K562 (cell line): Measurements from ENCODE around the gene ATG4D. TPM values are rescaled to one million over a fixed set of nuclear protein-coding genes. Genes with fewer than 3 reads are reported as not detected.
A peak's percentile ranks its signal among the peaks of the same experiment; 100 is the strongest.

Experiments used
- CHAMP1 ChIP-seq: fragments of 450-650 bp; IDR thresholded peaks from 2 replicates; pipeline ENCODE4 v1.6.1; 2016; ENCODE audit warnings: mild to moderate bottlenecking
- ERF ChIP-seq: fragments of 450-650 bp; formaldehyde crosslinking; IDR thresholded peaks from 2 replicates; pipeline ENCODE4 v1.4.0; 2020; ENCODE audit warnings: mild to moderate bottlenecking, mixed read lengths
- FIP1L1 ChIP-seq: fragments of 200-400 bp; formaldehyde crosslinking; IDR thresholded peaks from 2 replicates; pipeline ENCODE4 v1.6.1; 2018; ENCODE audit warnings: mild to moderate bottlenecking, low read depth, low read length; ENCODE audit not compliant: poor library complexity, severe bottlenecking
- GTF2B ChIP-seq: IDR thresholded peaks from 2 replicates; pipeline ENCODE4 v1.6.1; 2011; ENCODE audit not compliant: insufficient read length; ENCODE audit errors: extremely low read depth
- HMGXB4 ChIP-seq: sonication (generic); formaldehyde crosslinking; IDR thresholded peaks from 2 replicates; pipeline ENCODE4 v1.8.1; 2023; ENCODE audit warnings: mild to moderate bottlenecking, missing genetic modification reagents
- NONO ChIP-seq, 2 experiments: fragments of 200-400 bp in 1 of 2; fragments of 450-650 bp in 1 of 2; formaldehyde crosslinking in 1 of 2; IDR thresholded peaks; 2 replicates each; pipeline ENCODE4 v1.6.1; 2017; ENCODE audit warnings: low read depth in 2 of 2, mild to moderate bottlenecking in 2 of 2, moderate library complexity in 2 of 2, low read length in 1 of 2
- PKNOX1 ChIP-seq: fragments of 450-650 bp; IDR thresholded peaks from 2 replicates; pipeline ENCODE4 v1.6.1; 2016
- POLR2AphosphoS5 ChIP-seq: IDR thresholded peaks from 2 replicates; pipeline ENCODE4 v1.6.1; 2011; ENCODE audit warnings: mild to moderate bottlenecking, low read depth, low read length, moderate library complexity; ENCODE audit not compliant: control insufficient read depth, insufficient read depth
- RBBP5 ChIP-seq: fragments of 200-600 bp; sonication (generic); IDR thresholded peaks from 2 replicates; pipeline ENCODE4 v1.6.1; 2012; ENCODE audit warnings: borderline replicate concordance, mild to moderate bottlenecking, low read length, control low read depth, inconsistent platforms; ENCODE audit not compliant: insufficient read depth, poor library complexity, severe bottlenecking
- SIN3B ChIP-seq: fragments of 450-650 bp; IDR thresholded peaks from 2 replicates; pipeline ENCODE4 v1.6.1; 2017; ENCODE audit warnings: low read depth, mild to moderate bottlenecking, moderate library complexity
- SPI1 ChIP-seq: IDR thresholded peaks from 2 replicates; pipeline ENCODE4 v1.6.1; 2011; ENCODE audit warnings: low read depth, low read length, control low read depth, borderline replicate concordance
- ZHX1 ChIP-seq: fragments of 150-350 bp; conservative IDR thresholded peaks from 2 replicates; pipeline ENCODE4 v1.6.1; 2014; ENCODE audit warnings: low read length
- ZNF239 ChIP-seq: fragments of 250-450 bp; sonication (Bioruptor Pico); IDR thresholded peaks from 2 replicates; pipeline ENCODE4 v1.4.0; 2020; ENCODE audit warnings: mild to moderate bottlenecking
- ZNF449 ChIP-seq: fragments of 250-450 bp; sonication (Bioruptor Pico); IDR thresholded peaks from 2 replicates; pipeline ENCODE4 v1.8.0; 2022; ENCODE audit warnings: moderate library complexity, mild to moderate bottlenecking, inconsistent platforms
- ZNF551 ChIP-seq: fragments of 250-450 bp; sonication (Bioruptor Pico); IDR thresholded peaks from 2 replicates; pipeline ENCODE4 v1.5.0; 2021; ENCODE audit warnings: mild to moderate bottlenecking, moderate library complexity
- polyA plus RNA-seq, 8 experiments: library from polyadenylated mRNA; depleted of rRNA in 4 of 8; stranded (reverse) in 5 of 8; unstranded in 3 of 8; fragments of >200 nt; fragmentation: Nextera tagmentation in 2 of 8; fragmentation: Illumina TruSeq in 1 of 8; extraction: Ambion mirVana in 2 of 8; extraction: Trizol in 1 of 8; gene quantifications; 2 replicates each; pipeline versions ENCODE4 v1.2.1 to v1.2.3, GENCODE V29; 2011 to 2014; ENCODE audit warnings: inconsistent platforms in 1 of 8, missing spikeins in 1 of 8
- total RNA-seq, 7 experiments: library from RNA; depleted of rRNA in 6 of 7; stranded (reverse); fragments of >200 nt in 6 of 7; fragmentation: Illumina TruSeq in 2 of 7; extraction: Trizol in 2 of 7; gene quantifications; 2 replicates each; pipeline versions ENCODE4 v1.2.1 to v1.2.3, GENCODE V29; 2011 to 2021; ENCODE audit warnings: low replicate concordance in 1 of 7

ATG4D gene
- total and polyA plus RNA-seq, 9 of the 15 experiments (the other 6 are each of a cell fraction or from before 2014, with no cell fraction given) = 0.51 to 66.1 (median 22.9) TPM

- TF ChIP-seq FIP1L1 (peak; percentile 57), ZNF449 (CRISPR knock-in tag) (no peak), HMGXB4 (CRISPR knock-in tag) (no peak), SIN3B (peak; percentile 43; the same call in 1 of the 2 replicates), ERF (CRISPR knock-in tag) (peak; percentile 68; the same call in 1 of the 2 replicates), RBBP5 (no peak), NONO (IDR thresholded peaks at IDR 0.05; ENCODE audit: low read depth in 2 of 2, low read length in 1 of 2) (peak; percentile 39 to 52; a peak in 3 of 4 replicates), PKNOX1 (peak; percentile 50), POLR2AphosphoS5 (0 out of 2 replicates have a peak, but pooled peaks have one; percentile 38), GTF2B (no peak), ZNF551 (CRISPR knock-in tag) (no peak), ZNF239 (CRISPR knock-in tag) (no peak), CHAMP1 (no peak), SPI1 (no peak), ZHX1 (no peak)
These were observed 25.3 kb downstream of the ATG4D start, which contains the start of gene CDKN2D (continued) for GRCh38 chr19:10568826-10569651.
